ENCODE results near the gene RAX2.

RAX2 gene

GRCh38 chr19:3798137-3798536 is 26.1 kb upstream of the RAX2 start:
- H3K9ac ChIP-seq (ENCODE audit: low read depth, low read length): no peak overlapping the region
- H3K4me3 ChIP-seq (ENCODE audit: low read length): no peak overlapping the region
- peaks cover 33% of the 10 kb centered on the region for H3K27me3 ChIP-seq (ENCODE audit: insufficient read depth, low read length)
- H3K9me3 ChIP-seq (ENCODE audit: insufficient read depth, low read depth, low read length): peaks cover 6% of the 10 kb centered on the region; the same call in 1 of the 2 replicates
- H3K27ac ChIP-seq (ENCODE audit: low read length): no peak overlapping the region
- no peaks in the 10 kb centered on the region for H3K36me3 ChIP-seq (ENCODE audit: insufficient read depth, low read depth, low read length)
- H3K4me1 ChIP-seq (ENCODE audit: insufficient read depth, low read length): no peaks in the 10 kb centered on the region

- no peak overlapping the region for H3K9ac ChIP-seq (ENCODE audit: low read depth, low read length)
- H3K9me3 ChIP-seq (ENCODE audit: insufficient read depth, low read depth, low read length): peaks cover 6% of the 10 kb centered on the region; the same call in 1 of the 2 replicates
- H3K27ac ChIP-seq (ENCODE audit: low read length): no peak overlapping the region
- H3K36me3 ChIP-seq (ENCODE audit: insufficient read depth, low read depth, low read length): no peaks in the 10 kb centered on the region
- no peak overlapping the region for H3K4me3 ChIP-seq (ENCODE audit: low read length)
- no peaks in the 10 kb centered on the region for H3K4me1 ChIP-seq (ENCODE audit: insufficient read depth, low read length)
- peaks cover 16% of the 10 kb centered on the region for H3K27me3 ChIP-seq (ENCODE audit: insufficient read depth, low read length)
Measured at GRCh38 chr19:3796358-3796757, 24.3 kb upstream of the RAX2 start.

- Histone ChIP-seq H3K36me3 (ENCODE audit: insufficient read depth, low read depth, low read length) (no peaks in the 10 kb centered on the region), H3K4me1 (ENCODE audit: insufficient read depth, low read length) (no peaks in the 10 kb centered on the region), H3K9ac (ENCODE audit: low read depth, low read length) (no peak overlapping the region), H3K4me3 (ENCODE audit: low read length) (no peak overlapping the region), H3K27me3 (ENCODE audit: insufficient read depth, low read length) (peaks cover 16% of the 10 kb centered on the region), H3K9me3 (ENCODE audit: insufficient read depth, low read depth, low read length) (peaks cover 6% of the 10 kb centered on the region; the same call in 1 of the 2 replicates), H3K27ac (ENCODE audit: low read length) (no peak overlapping the region)
Measured at GRCh38 chr19:3793799-3794198, 21.8 kb upstream of the RAX2 start.

- H3K9ac ChIP-seq (ENCODE audit: low read depth, low read length): no peak overlapping the region
Measured at GRCh38 chr19:3792114-3792513, 20.1 kb upstream of the RAX2 start.

GRCh38 chr19:3790941-3791340 is 18.9 kb upstream of the RAX2 start:
- no peak overlapping the region for H3K4me3 ChIP-seq (ENCODE audit: low read length)
- H3K27ac ChIP-seq (ENCODE audit: low read length): no peak overlapping the region
- no peaks in the 10 kb centered on the region for H3K36me3 ChIP-seq (ENCODE audit: insufficient read depth, low read depth, low read length)
- no peaks in the 10 kb centered on the region for H3K4me1 ChIP-seq (ENCODE audit: insufficient read depth, low read length)
- no peak overlapping the region for H3K9ac ChIP-seq (ENCODE audit: low read depth, low read length)
- H3K27me3 ChIP-seq (ENCODE audit: insufficient read depth, low read length): peaks cover 24% of the 10 kb centered on the region
- no peaks in the 10 kb centered on the region for H3K9me3 ChIP-seq (ENCODE audit: insufficient read depth, low read depth, low read length)

More at GRCh38 chr19:3792114-3792513, 20.1 kb upstream of the RAX2 start:
- Histone ChIP-seq H3K4me3 (ENCODE audit: low read length) (no peak overlapping the region), H3K4me1 (ENCODE audit: insufficient read depth, low read length) (no peaks in the 10 kb centered on the region), H3K27ac (ENCODE audit: low read length) (no peak overlapping the region), H3K36me3 (ENCODE audit: insufficient read depth, low read depth, low read length) (no peaks in the 10 kb centered on the region), H3K27me3 (ENCODE audit: insufficient read depth, low read length) (peaks cover 16% of the 10 kb centered on the region), H3K9me3 (ENCODE audit: insufficient read depth, low read depth, low read length) (peaks cover 6% of the 10 kb centered on the region; the same call in 1 of the 2 replicates)

GRCh38 chr19:3790209-3790734 is 18.2 kb upstream of the RAX2 start:
- H3K4me1 ChIP-seq (ENCODE audit: insufficient read depth, low read length): no peaks in the 10 kb centered on the region
- H3K9ac ChIP-seq (ENCODE audit: low read depth, low read length): no peak overlapping the region
- no peak overlapping the region for H3K27ac ChIP-seq (ENCODE audit: low read length)
- no peak overlapping the region for H3K4me3 ChIP-seq (ENCODE audit: low read length)
- H3K9me3 ChIP-seq (ENCODE audit: insufficient read depth, low read depth, low read length): no peaks in the 10 kb centered on the region
- peaks cover 30% of the 10 kb centered on the region for H3K27me3 ChIP-seq (ENCODE audit: insufficient read depth, low read length)
- no peaks in the 10 kb centered on the region for H3K36me3 ChIP-seq (ENCODE audit: insufficient read depth, low read depth, low read length)

GRCh38 chr19:3788996-3789778 is 17.2 kb upstream of the RAX2 start:
- H3K36me3 ChIP-seq (ENCODE audit: insufficient read depth, low read depth, low read length): no peaks in the 10 kb centered on the region
- H3K4me1 ChIP-seq (ENCODE audit: insufficient read depth, low read length): no peaks in the 10 kb centered on the region
- no peak overlapping the region for H3K4me3 ChIP-seq (ENCODE audit: low read length)
- H3K9ac ChIP-seq (ENCODE audit: low read depth, low read length): no peak overlapping the region
- no peak overlapping the region for H3K27ac ChIP-seq (ENCODE audit: low read length)
- peaks cover 41% of the 10 kb centered on the region for H3K27me3 ChIP-seq (ENCODE audit: insufficient read depth, low read length)
- H3K9me3 ChIP-seq (ENCODE audit: insufficient read depth, low read depth, low read length): no peaks in the 10 kb centered on the region

- Histone ChIP-seq H3K36me3 (ENCODE audit: insufficient read depth, low read depth, low read length) (0 out of 2 replicates have a peak, but pooled peaks cover 6% of the 10 kb centered on the region), H3K4me3 (ENCODE audit: low read length) (peak within 1 kb of the TSS; percentile 65), H3K4me1 (ENCODE audit: insufficient read depth, low read length) (no peaks in the 10 kb centered on the region), H3K9me3 (ENCODE audit: insufficient read depth, low read depth, low read length) (peaks cover 16% of the 10 kb centered on the region), H3K9ac (ENCODE audit: low read depth, low read length) (peak within 1 kb of the TSS; percentile 41; the same call in 1 of the 2 replicates), H3K27me3 (ENCODE audit: insufficient read depth, low read length) (peaks cover 47% of the 10 kb centered on the region), H3K27ac (ENCODE audit: low read length) (no peak within 1 kb of the TSS)
Measured at GRCh38 chr19:3785938-3786824, 14.2 kb upstream of the RAX2 start, which contains the start of gene MATK. Gene MATK (minus strand): TSS chr19:3786381. CDS start chr19:3785135, 1,246 bp downstream.

- H3K27ac ChIP-seq (ENCODE audit: low read length): no peak overlapping the region
- peaks cover 43% of the 10 kb centered on the region for H3K27me3 ChIP-seq (ENCODE audit: insufficient read depth, low read length)
- 0 out of 2 replicates have a peak, but pooled peaks cover 6% of the 10 kb centered on the region for H3K36me3 ChIP-seq (ENCODE audit: insufficient read depth, low read depth, low read length)
- peak overlapping the region; percentile 65 for H3K4me3 ChIP-seq (ENCODE audit: low read length)
- H3K9ac ChIP-seq (ENCODE audit: low read depth, low read length): peak overlapping the region; percentile 41; the same call in 1 of the 2 replicates
- H3K4me1 ChIP-seq (ENCODE audit: insufficient read depth, low read length): no peaks in the 10 kb centered on the region
- peaks cover 21% of the 10 kb centered on the region for H3K9me3 ChIP-seq (ENCODE audit: insufficient read depth, low read depth, low read length)
Measured at GRCh38 chr19:3785451-3785937, 13.5 kb upstream of the RAX2 start.

GRCh38 chr19:3784607-3785450 is 12.8 kb upstream of the RAX2 start:
- 0 out of 2 replicates have a peak, but pooled peaks cover 6% of the 10 kb centered on the region for H3K36me3 ChIP-seq (ENCODE audit: insufficient read depth, low read depth, low read length)
- peak overlapping the region; percentile 65; the same call in 1 of the 2 replicates for H3K4me3 ChIP-seq (ENCODE audit: low read length)
- peaks cover 37% of the 10 kb centered on the region for H3K27me3 ChIP-seq (ENCODE audit: insufficient read depth, low read length)
- H3K9me3 ChIP-seq (ENCODE audit: insufficient read depth, low read depth, low read length): peaks cover 21% of the 10 kb centered on the region
- H3K9ac ChIP-seq (ENCODE audit: low read depth, low read length): peak overlapping the region; percentile 41; the same call in 1 of the 2 replicates
- no peaks in the 10 kb centered on the region for H3K4me1 ChIP-seq (ENCODE audit: insufficient read depth, low read length)
- no peak overlapping the region for H3K27ac ChIP-seq (ENCODE audit: low read length)
